MCF 10A (cell line): ENCODE results near the gene COASY. TPM values are rescaled to one million over a fixed set of nuclear protein-coding genes. Genes with fewer than 3 reads are reported as not detected.

ENCODE experiments used
- BruUV-seq: library from RNA; stranded (reverse); fragments of 400-500 nt; replicated peaks from 2 replicates; lab custom pipeline; 2021; lab: Mats Ljungman, UMichigan
- CTCF ChIA-PET: fragments of 300-600 bp; sonication (Branson Sonifier 250); formaldehyde crosslinking; extraction: SDS; loops from one replicate; lab custom pipeline; 2021; ENCODE audit warnings: antibody characterized with exemption, inconsistent platforms; lab: Yijun Ruan, JAX
- POLR2A ChIA-PET: fragments of 300-600, 350-650 bp; sonication (Branson Sonifier 250); formaldehyde crosslinking; extraction: SDS; loops from one replicate; lab custom pipeline; 2020; ENCODE audit warnings: antibody characterized with exemption, inconsistent platforms; lab: Yijun Ruan, JAX
- DNase-seq: peaks from one replicate; pipeline ENCODE4 v3.0.0-alpha.2; 2018; ENCODE audit not compliant: unreplicated experiment
- H3K27ac Mint-ChIP-seq: one replicate; pipeline ENCODE4 v1.8.0; 2022; ENCODE audit warnings: mild to moderate bottlenecking, low read depth, mixed read lengths; ENCODE audit not compliant: unreplicated experiment
- H3K27me3 Mint-ChIP-seq: one replicate; pipeline ENCODE4 v1.8.0; 2022; ENCODE audit warnings: mixed read lengths; ENCODE audit not compliant: insufficient read depth, unreplicated experiment
- H3K36me3 Mint-ChIP-seq: one replicate; pipeline ENCODE4 v1.8.0; 2022; ENCODE audit warnings: mild to moderate bottlenecking, moderate library complexity, mixed read lengths; ENCODE audit not compliant: insufficient read depth, unreplicated experiment
- H3K4me1 Mint-ChIP-seq: one replicate; pipeline ENCODE4 v1.8.0; 2022; ENCODE audit warnings: mixed read lengths; ENCODE audit not compliant: insufficient read depth, unreplicated experiment
- H3K4me3 Mint-ChIP-seq: one replicate; pipeline ENCODE4 v1.8.0; 2022; ENCODE audit warnings: mild to moderate bottlenecking, moderate library complexity, mixed read lengths; ENCODE audit not compliant: unreplicated experiment
- H3K9me3 Mint-ChIP-seq: one replicate; pipeline ENCODE4 v1.8.0; 2022; ENCODE audit warnings: mixed read lengths; ENCODE audit not compliant: unreplicated experiment
- CTCF ChIP-seq: fragments of 200-600 bp; IDR thresholded peaks from one replicate; pipeline ENCODE4 v1.8.0; 2022; ENCODE audit warnings: antibody characterized with exemption, mild to moderate bottlenecking; ENCODE audit not compliant: unreplicated experiment
- intact Hi-C: fragments of 100-400 bp; cut with micrococcal nuclease; formaldehyde crosslinking; loops from 2 replicates; pipeline ENCODE4 v1.14.1; 2022
- microRNA-seq: library from miRNA; unstranded; fragments of <30 nt; microRNA quantifications from one replicate; pipeline ENCODE4 v1.2.0, GENCODE V29; 2022
- total RNA-seq: library from RNA; stranded (reverse); gene quantifications from 2 replicates; pipeline ENCODE4 v1.2.3, GENCODE V29; 2022

The COASY gene
- total RNA-seq, 1 experiment from 2014 or later, result 82.6 TPM

GRCh38 chr17:42612013-42612412 lies 50.1 kb downstream of the COASY start:
- peaks cover 38% of the 10 kb centered on the region for H3K36me3 Mint-ChIP-seq
- intact Hi-C loops, result no loop called here
- DNase-seq, result no peak
- H3K4me3 Mint-ChIP-seq, result no peak overlapping the region
- BruUV-seq, result no TSS peak
- no peak for TF ChIP-seq CTCF
- ChIA-PET CTCF (interaction anchor here (1.4 to 2.5 kb wide), 2 partner anchors 34 to 63 kb away, joined by 4 to 14 read pairs; no protein-coding TSS in a partner anchor), POLR2A (interaction anchor here (0.9 to 1.7 kb wide), 2 partner anchors 34 to 67 kb away, joined by 3 to 5 read pairs; no protein-coding TSS in a partner anchor)
- H3K27ac Mint-ChIP-seq, result peak overlapping the region; percentile 46
- H3K9me3 Mint-ChIP-seq, result no peaks in the 10 kb centered on the region
- no peaks in the 10 kb centered on the region for H3K4me1 Mint-ChIP-seq
- H3K27me3 Mint-ChIP-seq, result no peaks in the 10 kb centered on the region

GRCh38 chr17:42613699-42614295 lies 51.8 kb downstream of the COASY start:
- TF ChIP-seq CTCF, result no peak
- no peak overlapping the region for H3K4me3 Mint-ChIP-seq
- no peaks in the 10 kb centered on the region for H3K27me3 Mint-ChIP-seq
- H3K27ac Mint-ChIP-seq, result no peak overlapping the region
- CTCF ChIA-PET, result interaction anchor here (0.7 kb wide), 1 partner anchor 10 kb away, joined by 3 read pairs; no protein-coding TSS in a partner anchor
- POLR2A ChIA-PET, result interaction anchor here (0.6 to 0.7 kb wide), 3 partner anchors 11 to 69 kb away, joined by 3 to 7 read pairs (median 4); no protein-coding TSS in a partner anchor
- intact Hi-C loops, result no loop called here
- no peaks in the 10 kb centered on the region for H3K9me3 Mint-ChIP-seq
- no TSS peak for BruUV-seq
- no peak for DNase-seq
- peaks cover 38% of the 10 kb centered on the region for H3K36me3 Mint-ChIP-seq
- peaks cover 10% of the 10 kb centered on the region for H3K4me1 Mint-ChIP-seq

Small RNAs within 50 kb of the gene (microRNA-seq; reads per million reads assigned to microRNA genes)
- gene MIR5010, result 3.2 reads per million, percentile 23 among the genes with 10 or more reads in this experiment

Other genes starting within 250 kb of the COASY start
- gene STAT3, start 173.7 kb upstream of the COASY start, total RNA-seq, result 89.2 and 115 TPM in 2 replicates
- 137 and 143 TPM in 2 replicates for gene CAVIN1, start 138.9 kb upstream of the COASY start, total RNA-seq
- 56.0 and 60.5 TPM in 2 replicates for gene ATP6V0A1, start 103.3 kb upstream of the COASY start, total RNA-seq
- gene NAGLU, start 25.9 kb upstream of the COASY start, total RNA-seq, result 21.0 and 29.5 TPM in 2 replicates
- gene HSD17B1, start 9.2 kb upstream of the COASY start, total RNA-seq, result 13.0 and 18.1 TPM in 2 replicates
- 37.3 and 39.6 TPM in 2 replicates for gene MLX, start 5.0 kb downstream of the COASY start, total RNA-seq
- 10.3 and 12.0 TPM in 2 replicates for gene PSMC3IP, start 15.6 kb downstream of the COASY start, total RNA-seq
- 45.2 and 46.0 TPM in 2 replicates for gene RETREG3, start 47.2 kb downstream of the COASY start, total RNA-seq
- gene TUBG1, start 47.5 kb downstream of the COASY start, total RNA-seq, result 57.8 and 60.2 TPM in 2 replicates
- 21.3 and 23.4 TPM in 2 replicates for gene TUBG2, start 97.1 kb downstream of the COASY start, total RNA-seq
- 12.5 and 12.9 TPM in 2 replicates for gene PLEKHH3, start 114.8 kb downstream of the COASY start, total RNA-seq
- 0.21 and 0.22 TPM in 2 replicates for gene CCR10, start 119.7 kb downstream of the COASY start, total RNA-seq
- gene CNTNAP1, start 120.4 kb downstream of the COASY start, total RNA-seq, result 1.2 and 1.5 TPM in 2 replicates
- gene EZH1, start 182.9 kb downstream of the COASY start, total RNA-seq, result 31.1 and 31.7 TPM in 2 replicates
- gene RAMP2, start 199.1 kb downstream of the COASY start, total RNA-seq, result not detected in 2 replicates
- 84.3 and 96.0 TPM in 2 replicates for gene VPS25, start 211.3 kb downstream of the COASY start, total RNA-seq
- gene WNK4, start 218.5 kb downstream of the COASY start, total RNA-seq, result 2.3 and 5.4 TPM in 2 replicates
- 41.0 and 52.7 TPM in 2 replicates for gene COA3, start 236.6 kb downstream of the COASY start, total RNA-seq
- not detected in 2 replicates for gene CNTD1, start 236.7 kb downstream of the COASY start, total RNA-seq